Ishikawa (cell line): ENCODE results near the gene VSNL1.

Experiments
- CEBPB ChIP-seq: IDR thresholded peaks from 2 replicates; pipeline ENCODE4 v1.6.1; 2012
- CREB1 ChIP-seq: IDR thresholded peaks from 2 replicates; pipeline ENCODE4 v1.6.1; 2012; ENCODE audit warnings: low read depth
- EGR1 ChIP-seq: IDR thresholded peaks from 2 replicates; pipeline ENCODE4 v1.6.1; 2012
- EP300 ChIP-seq: IDR thresholded peaks from 2 replicates; pipeline ENCODE4 v1.6.1; 2012; ENCODE audit warnings: borderline replicate concordance
- FOXM1 ChIP-seq: IDR thresholded peaks from 2 replicates; pipeline ENCODE4 v1.6.1; 2012; ENCODE audit warnings: low read depth, borderline replicate concordance
- MAX ChIP-seq: IDR thresholded peaks from 2 replicates; pipeline ENCODE4 v1.6.1; 2012
- NFIC ChIP-seq: IDR thresholded peaks from 2 replicates; pipeline ENCODE4 v1.6.1; 2012
- RAD21 ChIP-seq: IDR thresholded peaks from 2 replicates; pipeline ENCODE4 v1.6.1; 2012; ENCODE audit warnings: low read depth
- TAF1 ChIP-seq: IDR thresholded peaks from 2 replicates; pipeline ENCODE4 v1.6.1; 2012; ENCODE audit warnings: low read depth, mild to moderate bottlenecking
- TCF12 ChIP-seq: IDR thresholded peaks from 2 replicates; pipeline ENCODE4 v1.6.1; 2012; ENCODE audit warnings: low read depth
- TEAD4 ChIP-seq: IDR thresholded peaks from 2 replicates; pipeline ENCODE4 v1.6.1; 2012
- USF1 ChIP-seq: IDR thresholded peaks from 2 replicates; pipeline ENCODE4 v1.6.1; 2012
- YY1 ChIP-seq: IDR thresholded peaks from 2 replicates; pipeline ENCODE4 v1.6.1; 2012; ENCODE audit warnings: low read depth
- ZBTB7A ChIP-seq: IDR thresholded peaks from 2 replicates; pipeline ENCODE4 v1.6.1; 2012; ENCODE audit warnings: low read depth
- TF ChIP-seq, protein P1 (sequence below): IDR thresholded peaks from 2 replicates; pipeline ENCODE4 v1.6.1; 2012; ENCODE audit warnings: low read depth, mild to moderate bottlenecking

Gene VSNL1

GRCh38 chr2:17683981-17684380, 143.5 kb downstream of the VSNL1 start:
- TF ChIP-seq MAX, result no peak
- TF ChIP-seq CREB1, result no peak
- TF ChIP-seq, protein P1, sequence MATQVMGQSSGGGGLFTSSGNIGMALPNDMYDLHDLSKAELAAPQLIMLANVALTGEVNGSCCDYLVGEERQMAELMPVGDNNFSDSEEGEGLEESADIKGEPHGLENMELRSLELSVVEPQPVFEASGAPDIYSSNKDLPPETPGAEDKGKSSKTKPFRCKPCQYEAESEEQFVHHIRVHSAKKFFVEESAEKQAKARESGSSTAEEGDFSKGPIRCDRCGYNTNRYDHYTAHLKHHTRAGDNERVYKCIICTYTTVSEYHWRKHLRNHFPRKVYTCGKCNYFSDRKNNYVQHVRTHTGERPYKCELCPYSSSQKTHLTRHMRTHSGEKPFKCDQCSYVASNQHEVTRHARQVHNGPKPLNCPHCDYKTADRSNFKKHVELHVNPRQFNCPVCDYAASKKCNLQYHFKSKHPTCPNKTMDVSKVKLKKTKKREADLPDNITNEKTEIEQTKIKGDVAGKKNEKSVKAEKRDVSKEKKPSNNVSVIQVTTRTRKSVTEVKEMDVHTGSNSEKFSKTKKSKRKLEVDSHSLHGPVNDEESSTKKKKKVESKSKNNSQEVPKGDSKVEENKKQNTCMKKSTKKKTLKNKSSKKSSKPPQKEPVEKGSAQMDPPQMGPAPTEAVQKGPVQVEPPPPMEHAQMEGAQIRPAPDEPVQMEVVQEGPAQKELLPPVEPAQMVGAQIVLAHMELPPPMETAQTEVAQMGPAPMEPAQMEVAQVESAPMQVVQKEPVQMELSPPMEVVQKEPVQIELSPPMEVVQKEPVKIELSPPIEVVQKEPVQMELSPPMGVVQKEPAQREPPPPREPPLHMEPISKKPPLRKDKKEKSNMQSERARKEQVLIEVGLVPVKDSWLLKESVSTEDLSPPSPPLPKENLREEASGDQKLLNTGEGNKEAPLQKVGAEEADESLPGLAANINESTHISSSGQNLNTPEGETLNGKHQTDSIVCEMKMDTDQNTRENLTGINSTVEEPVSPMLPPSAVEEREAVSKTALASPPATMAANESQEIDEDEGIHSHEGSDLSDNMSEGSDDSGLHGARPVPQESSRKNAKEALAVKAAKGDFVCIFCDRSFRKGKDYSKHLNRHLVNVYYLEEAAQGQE, result no peak

DNA sequence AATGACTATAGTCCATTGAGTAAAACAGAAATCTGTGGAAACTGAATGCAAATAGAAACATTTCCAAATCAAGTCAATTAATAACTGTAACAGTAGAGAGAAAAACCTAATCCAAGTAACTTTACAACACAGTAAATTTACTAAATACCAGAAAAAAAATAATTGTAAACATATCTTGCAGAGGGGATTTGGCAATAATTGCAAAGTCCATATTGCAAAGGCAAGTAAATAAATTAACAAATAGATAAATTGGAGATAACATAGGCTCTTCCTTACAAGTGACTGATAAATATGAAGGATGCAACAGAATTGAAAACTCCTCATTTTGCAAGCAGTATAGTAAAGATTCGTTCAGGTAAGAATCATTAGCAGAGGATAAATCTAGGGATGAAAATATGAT, 148.1 kb downstream of the VSNL1 start:
- TF ChIP-seq, protein P1, result no peak
- no peak for TF ChIP-seq RAD21
- TF ChIP-seq MAX, result no peak
- no peak for TF ChIP-seq EP300
- no peak for TF ChIP-seq FOXM1
- TF ChIP-seq CREB1, result no peak

- no peak for TF ChIP-seq TAF1
Measured at GRCh38 chr2:17689010-17689409, 148.5 kb downstream of the VSNL1 start.

- TF ChIP-seq EP300 (no peak), ZBTB7A (no peak), TCF12 (no peak), TEAD4 (no peak), YY1 (no peak), TAF1 (no peak), FOXM1 (no peak), CREB1 (no peak), NFIC (no peak), EGR1 (no peak), RAD21 (no peak), USF1 (no peak), CEBPB (no peak), MAX (no peak)
- TF ChIP-seq, protein P1, result no peak
Measured at GRCh38 chr2:17690776-17691175, 150.3 kb downstream of the VSNL1 start.
